GM18907 (cell line): ENCODE data around the gene BMP8B.
"Not testable (repeated sequence)": the region's sequence is repeated elsewhere in the genome, so short reads cannot be mapped to it uniquely, and the experiment has no call there.

Experiments
- ATAC-seq: cut with Tn5 transposase; IDR thresholded peaks from one replicate; pipeline ENCODE4 v1.9.1; 2021; ENCODE audit warnings: mild to moderate bottlenecking, moderate library complexity; ENCODE audit not compliant: unreplicated experiment

The BMP8B gene

GRCh38 chr1:39816415-39817090, 27.9 kb upstream of the BMP8B start:
- ATAC-seq: peak; percentile 43

GRCh38 chr1:39812913-39813312, 24.2 kb upstream of the BMP8B start:
- ATAC-seq: no peak

- ATAC-seq: no peak
These were observed 20.3 kb upstream of the BMP8B start for GRCh38 chr1:39808784-39809517.

GRCh38 chr1:39805385-39805784, 16.7 kb upstream of the BMP8B start:
- no peak for ATAC-seq

- no peak for ATAC-seq
These were observed 14.0 kb upstream of the BMP8B start for GRCh38 chr1:39802496-39803260.

GRCh38 chr1:39800471-39800835, 11.8 kb upstream of the BMP8B start:
- no peak for ATAC-seq

GRCh38 chr1:39799770-39800470, 11.3 kb upstream of the BMP8B start:
- ATAC-seq: peak; percentile 64

- ATAC-seq: peak; percentile 91
These were observed 10.4 kb upstream of the BMP8B start for GRCh38 chr1:39798859-39799769.

- ATAC-seq: no peak
These were observed 7.0 kb upstream of the BMP8B start for GRCh38 chr1:39795651-39796050.

- no peak for ATAC-seq
These were observed 3.2 kb upstream of the BMP8B start for GRCh38 chr1:39791838-39792237.

- ATAC-seq: no peak
These were observed 976 bp upstream of the BMP8B start for GRCh38 chr1:39789571-39790110.

- peak; percentile 4 for ATAC-seq
These were observed 273 bp downstream of the BMP8B start for GRCh38 chr1:39788426-39788757.

- ATAC-seq: not testable (repeated sequence)
These were observed 701 bp downstream of the BMP8B start for GRCh38 chr1:39787964-39788363.

GRCh38 chr1:39787468-39787867, 1.2 kb downstream of the BMP8B start:
- no peak for ATAC-seq

GRCh38 chr1:39787108-39787375, 1.6 kb downstream of the BMP8B start:
- ATAC-seq: not testable (repeated sequence)

GRCh38 chr1:39786303-39787107, 2.2 kb downstream of the BMP8B start:
- ATAC-seq: not testable (repeated sequence)

GRCh38 chr1:39782685-39783084, 6.0 kb downstream of the BMP8B start:
- ATAC-seq: not testable (repeated sequence)

- ATAC-seq: no peak
These were observed 6.6 kb downstream of the BMP8B start for GRCh38 chr1:39782103-39782502.

- ATAC-seq: no peak
These were observed 7.3 kb downstream of the BMP8B start for GRCh38 chr1:39781349-39781715.
